Astrocyte of the cerebellum (primary cell): ENCODE data around the gene TPSB2.

Source experiments
- DNase-seq: peaks from one replicate; pipeline ENCODE4 v3.0.0-alpha.2; 2011; ENCODE audit warnings: low read depth
- H3K4me3 ChIP-seq: 2 replicates; pipeline ENCODE4 v1.5.1; 2011; ENCODE audit warnings: mild to moderate bottlenecking, low read depth, low read length, moderate library complexity
- in situ Hi-C: cut with HindIII; loops from 2 replicates; pipeline ENCODE4 v1.10.0; 2017; ENCODE audit warnings: low sequenced_read_pairs
- TF ChIP-seq, protein P1 (sequence below): IDR thresholded peaks from 2 replicates; pipeline ENCODE4 v1.5.1; 2012; ENCODE audit warnings: low read length, low read depth, moderate library complexity, mild to moderate bottlenecking; ENCODE audit errors: missing control alignments

TPSB2 gene

DNA sequence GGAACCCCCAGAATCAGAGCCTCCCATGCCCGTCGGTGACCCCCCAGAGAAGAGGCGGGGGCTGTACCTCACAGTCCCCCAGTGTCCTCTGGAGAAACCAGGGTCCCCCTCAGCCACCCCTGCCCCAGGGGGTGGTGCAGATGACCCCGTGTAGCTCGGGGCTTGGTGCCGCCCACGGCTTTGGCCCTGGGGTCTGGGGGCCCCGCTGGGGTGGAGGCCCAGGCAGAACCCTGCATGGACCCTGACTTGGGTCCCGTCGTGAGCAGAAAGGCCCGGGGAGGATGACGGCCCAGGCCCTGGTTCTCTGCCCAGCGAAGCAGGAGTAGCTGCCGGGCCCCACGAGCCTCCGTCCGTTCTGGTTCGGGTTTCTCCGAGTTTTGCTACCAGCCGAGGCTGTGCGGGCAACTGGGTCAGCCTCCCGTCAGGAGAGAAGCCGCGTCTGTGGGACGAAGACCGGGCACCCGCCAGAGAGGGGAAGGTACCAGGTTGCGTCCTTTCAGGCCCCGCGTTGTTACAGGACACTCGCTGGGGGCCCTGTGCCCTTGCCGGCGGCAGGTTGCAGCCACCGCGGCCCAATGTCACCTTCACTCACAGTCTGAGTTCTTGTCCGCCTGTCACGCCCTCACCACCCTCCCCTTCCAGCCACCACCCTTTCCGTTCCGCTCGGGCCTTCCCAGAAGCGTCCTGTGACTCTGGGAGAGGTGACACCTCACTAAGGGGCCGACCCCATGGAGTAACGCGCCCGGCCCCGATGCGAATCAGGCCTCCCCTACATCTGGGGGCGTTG lies 8.9 kb downstream of the TPSB2 start:
- TF ChIP-seq, protein P1, sequence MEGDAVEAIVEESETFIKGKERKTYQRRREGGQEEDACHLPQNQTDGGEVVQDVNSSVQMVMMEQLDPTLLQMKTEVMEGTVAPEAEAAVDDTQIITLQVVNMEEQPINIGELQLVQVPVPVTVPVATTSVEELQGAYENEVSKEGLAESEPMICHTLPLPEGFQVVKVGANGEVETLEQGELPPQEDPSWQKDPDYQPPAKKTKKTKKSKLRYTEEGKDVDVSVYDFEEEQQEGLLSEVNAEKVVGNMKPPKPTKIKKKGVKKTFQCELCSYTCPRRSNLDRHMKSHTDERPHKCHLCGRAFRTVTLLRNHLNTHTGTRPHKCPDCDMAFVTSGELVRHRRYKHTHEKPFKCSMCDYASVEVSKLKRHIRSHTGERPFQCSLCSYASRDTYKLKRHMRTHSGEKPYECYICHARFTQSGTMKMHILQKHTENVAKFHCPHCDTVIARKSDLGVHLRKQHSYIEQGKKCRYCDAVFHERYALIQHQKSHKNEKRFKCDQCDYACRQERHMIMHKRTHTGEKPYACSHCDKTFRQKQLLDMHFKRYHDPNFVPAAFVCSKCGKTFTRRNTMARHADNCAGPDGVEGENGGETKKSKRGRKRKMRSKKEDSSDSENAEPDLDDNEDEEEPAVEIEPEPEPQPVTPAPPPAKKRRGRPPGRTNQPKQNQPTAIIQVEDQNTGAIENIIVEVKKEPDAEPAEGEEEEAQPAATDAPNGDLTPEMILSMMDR = no peak
- in situ Hi-C loops = no loop called here
- H3K4me3 ChIP-seq = no peak overlapping the region
- DNase-seq = no peak

DNA sequence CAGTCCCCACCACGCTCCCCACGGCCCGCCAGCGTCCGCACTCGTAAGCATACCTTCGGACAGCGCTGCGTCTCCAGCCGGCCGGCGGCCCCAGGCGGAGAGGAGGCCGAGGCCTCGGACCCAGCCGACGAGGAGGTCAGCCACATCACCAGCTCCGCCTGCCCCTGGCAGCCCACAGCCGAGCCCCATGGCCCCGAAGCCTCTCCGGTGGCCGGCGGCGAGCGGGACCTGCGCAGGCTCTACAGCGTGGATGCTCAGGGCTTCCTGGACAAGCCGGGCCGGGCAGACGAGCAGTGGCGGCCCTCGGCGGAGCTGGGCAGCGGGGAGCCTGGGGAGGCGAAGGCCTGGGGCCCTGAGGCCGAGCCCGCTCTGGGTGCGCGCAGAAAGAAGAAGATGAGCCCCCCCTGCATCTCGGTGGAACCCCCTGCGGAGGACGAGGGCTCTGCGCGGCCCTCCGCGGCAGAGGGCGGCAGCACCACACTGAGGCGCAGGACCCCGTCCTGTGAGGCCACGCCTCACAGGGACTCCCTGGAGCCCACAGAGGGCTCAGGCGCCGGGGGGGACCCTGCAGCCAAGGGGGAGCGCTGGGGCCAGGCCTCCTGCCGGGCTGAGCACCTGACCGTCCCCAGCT lies 9.8 kb downstream of the TPSB2 start:
- in situ Hi-C loops = no loop called here
- TF ChIP-seq, protein P1 = no peak
- no peak for DNase-seq
- H3K4me3 ChIP-seq = no peak overlapping the region

DNA sequence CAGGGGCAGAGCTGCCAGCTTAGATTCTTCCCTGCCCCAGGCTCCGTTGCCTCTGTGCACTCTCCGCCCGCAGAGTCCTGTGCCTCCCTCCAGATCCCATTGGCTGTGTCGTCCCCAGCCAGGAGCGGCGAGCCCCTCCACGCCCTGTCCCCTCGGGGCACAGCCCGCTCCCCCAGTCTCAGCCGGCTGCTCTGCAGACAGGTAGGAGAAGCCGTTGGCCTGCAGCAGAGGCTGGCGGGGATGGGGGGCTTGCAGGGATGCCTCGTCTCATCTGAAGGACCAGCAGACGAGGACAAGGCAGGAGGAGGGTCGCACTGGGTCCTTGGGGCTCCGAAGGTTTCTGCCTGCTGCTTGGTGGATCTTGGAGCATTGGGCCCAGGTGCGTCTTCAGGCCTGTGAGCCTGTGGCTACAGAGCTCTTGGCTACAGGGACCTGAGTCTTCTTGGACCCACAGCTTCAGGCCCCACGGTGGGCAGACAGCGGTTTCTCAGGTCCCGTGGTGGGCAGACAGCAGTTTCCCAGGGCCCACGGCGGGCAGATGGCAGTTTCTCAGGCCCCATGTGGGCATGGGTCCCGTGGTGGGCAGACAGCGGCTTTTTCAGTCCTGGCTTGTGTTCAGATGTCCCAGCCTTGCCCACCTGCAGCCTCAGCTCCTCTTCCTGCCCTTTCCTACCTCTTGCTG lies 10.9 kb downstream of the TPSB2 start:
- DNase-seq = no peak
- no peak overlapping the region for H3K4me3 ChIP-seq
- TF ChIP-seq, protein P1 = no peak
- in situ Hi-C loops = no loop called here

DNA sequence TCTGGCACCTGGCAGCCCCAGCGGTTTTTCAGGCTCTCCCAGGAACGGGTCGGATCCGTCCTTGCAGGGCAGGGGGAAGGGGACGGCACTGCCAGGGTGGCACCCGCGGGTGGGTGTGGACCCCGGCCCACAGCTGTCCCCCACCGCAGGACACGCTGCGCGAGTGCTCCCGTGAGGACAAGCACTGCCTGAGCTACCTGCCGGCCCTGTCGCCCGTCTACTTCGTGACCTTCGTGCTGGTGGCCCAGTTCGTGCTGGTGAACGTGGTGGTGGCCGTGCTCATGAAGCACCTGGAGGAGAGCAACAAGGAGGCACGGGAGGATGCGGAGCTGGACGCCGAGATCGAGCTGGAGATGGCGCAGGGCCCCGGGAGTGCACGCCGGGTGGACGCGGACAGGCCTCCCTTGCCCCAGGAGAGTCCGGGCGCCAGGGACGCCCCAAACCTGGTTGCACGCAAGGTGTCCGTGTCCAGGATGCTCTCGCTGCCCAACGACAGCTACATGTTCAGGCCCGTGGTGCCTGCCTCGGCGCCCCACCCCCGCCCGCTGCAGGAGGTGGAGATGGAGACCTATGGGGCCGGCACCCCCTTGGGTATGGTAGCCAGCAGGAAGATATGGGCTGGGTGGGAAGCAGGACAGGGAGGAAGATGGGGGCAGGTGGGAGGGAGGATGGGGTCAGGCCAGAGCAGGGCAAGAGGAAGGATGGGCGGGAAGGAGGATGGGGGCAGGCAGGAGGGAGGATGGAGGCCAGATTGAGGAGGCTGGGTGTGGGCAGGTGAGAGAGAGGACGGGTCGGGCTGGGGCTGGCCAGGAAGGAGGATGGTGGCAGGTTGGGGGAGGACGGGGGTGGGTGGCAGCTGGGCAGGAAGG lies 11.7 kb downstream of the TPSB2 start:
- DNase-seq = no peak
- in situ Hi-C loops = no loop called here
- TF ChIP-seq, protein P1 = no peak
- no peak overlapping the region for H3K4me3 ChIP-seq

DNA sequence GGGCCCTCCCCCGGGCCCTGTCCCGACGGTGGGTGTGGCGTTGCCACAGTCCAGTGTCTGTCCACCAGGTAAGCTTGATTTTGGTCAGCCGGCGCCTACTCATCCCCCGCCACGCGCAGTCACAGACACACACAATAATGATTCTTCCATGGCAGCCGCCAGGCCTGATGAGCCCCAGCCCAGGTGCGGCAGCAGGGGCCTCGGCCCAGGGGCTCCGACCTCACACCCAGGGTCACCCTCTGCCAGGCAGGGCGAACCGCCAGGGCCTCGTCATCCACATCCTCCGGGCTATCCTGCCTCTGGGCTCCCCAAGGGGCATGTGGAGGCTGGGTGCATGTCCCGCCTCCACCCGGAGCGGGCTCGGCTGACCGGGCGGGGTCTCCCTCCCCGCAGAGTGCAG lies 12.5 kb downstream of the TPSB2 start:
- in situ Hi-C loops = no loop called here
- H3K4me3 ChIP-seq = no peak overlapping the region
- TF ChIP-seq, protein P1 = no peak
- no peak for DNase-seq

DNA sequence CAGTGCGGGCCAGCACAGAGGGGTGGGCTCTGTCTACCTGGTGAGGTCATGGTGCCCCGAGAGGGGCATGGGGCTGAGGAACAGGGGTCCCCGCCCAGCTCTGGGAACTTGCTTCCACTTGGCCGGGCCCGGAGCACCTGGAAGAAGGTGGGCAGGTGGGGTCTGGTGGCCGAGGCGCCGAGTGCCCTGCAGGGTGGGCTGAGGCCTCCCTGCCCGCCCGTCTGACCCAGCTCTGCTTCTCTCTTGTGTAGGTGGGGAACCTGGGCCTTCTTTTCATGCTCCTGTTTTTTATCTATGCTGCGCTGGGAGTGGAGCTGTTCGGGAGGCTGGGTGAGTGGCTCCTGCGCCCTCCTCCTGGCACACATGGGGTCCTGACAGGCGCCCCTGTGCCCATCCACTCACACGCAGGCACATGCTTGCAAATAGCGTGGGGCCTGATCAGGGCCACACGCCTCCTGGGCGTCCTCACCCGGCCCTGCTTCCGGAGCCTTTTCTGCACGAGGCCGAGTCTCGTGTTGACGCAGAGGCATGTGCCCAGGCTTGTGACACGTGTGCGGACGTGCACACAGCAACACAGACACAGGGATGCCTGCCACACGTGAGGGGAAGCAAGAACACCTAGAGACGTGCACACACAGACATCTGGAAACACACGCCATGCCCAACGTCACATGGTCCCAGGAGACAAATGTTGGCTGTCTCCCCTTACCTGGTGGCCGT lies 13.1 kb downstream of the TPSB2 start:
- DNase-seq = no peak
- TF ChIP-seq, protein P1 = no peak
- H3K4me3 ChIP-seq = no peak overlapping the region
- in situ Hi-C loops = no loop called here
